Activated gamma-delta T cell treated with anti-CD3 and anti-CD28 coated beads, Interleukin-2, amount 50 U/mL, for 16 hours (primary cell): ENCODE measurements around the gene KCNQ1.

ENCODE experiments used
- DNase-seq: peaks from one replicate; pipeline ENCODE4 v3.0.0-alpha.2; 2020; ENCODE audit warnings: low read depth

The KCNQ1 gene

GRCh38 chr11:2700415-2701211 lies 255.8 kb downstream of the KCNQ1 start:
- no peak for DNase-seq

GRCh38 chr11:2701230-2701629 lies 256.4 kb downstream of the KCNQ1 start:
- no peak for DNase-seq

- DNase-seq: no peak
Observed at GRCh38 chr11:2701898-2702434, 257.2 kb downstream of the KCNQ1 start.

GRCh38 chr11:2702771-2703362 lies 258.1 kb downstream of the KCNQ1 start:
- no peak for DNase-seq

GRCh38 chr11:2703363-2704141 lies 258.7 kb downstream of the KCNQ1 start:
- no peak for DNase-seq

- no peak for DNase-seq
Observed at GRCh38 chr11:2704356-2704755, 259.5 kb downstream of the KCNQ1 start.

GRCh38 chr11:2704896-2705606 lies 260.2 kb downstream of the KCNQ1 start:
- DNase-seq: no peak

GRCh38 chr11:2706321-2706720 lies 261.5 kb downstream of the KCNQ1 start:
- DNase-seq: no peak

- DNase-seq: no peak
Observed at GRCh38 chr11:2707736-2708135, 262.9 kb downstream of the KCNQ1 start.

- DNase-seq: no peak
Observed at GRCh38 chr11:2708151-2708581, 263.4 kb downstream of the KCNQ1 start.

GRCh38 chr11:2708757-2709281 lies 264.0 kb downstream of the KCNQ1 start:
- DNase-seq: no peak

- DNase-seq: no peak
Observed at GRCh38 chr11:2709429-2709828, 264.6 kb downstream of the KCNQ1 start.

- no peak for DNase-seq
Observed at GRCh38 chr11:2711161-2711560, 266.4 kb downstream of the KCNQ1 start.

GRCh38 chr11:2713094-2713493 lies 268.3 kb downstream of the KCNQ1 start:
- DNase-seq: no peak

GRCh38 chr11:2713661-2714462 lies 269.1 kb downstream of the KCNQ1 start:
- no peak for DNase-seq

- DNase-seq: no peak
Observed at GRCh38 chr11:2714463-2714800, 269.6 kb downstream of the KCNQ1 start.

GRCh38 chr11:2714871-2715270 lies 270.1 kb downstream of the KCNQ1 start:
- no peak for DNase-seq

- DNase-seq: no peak
Observed at GRCh38 chr11:2715716-2716350, 271.0 kb downstream of the KCNQ1 start.

GRCh38 chr11:2716376-2717095 lies 271.7 kb downstream of the KCNQ1 start:
- DNase-seq: no peak
